LNCaP clone FGC (cell line): Measurements from ENCODE around the gene GNGT1.
A peak's percentile ranks its signal among the peaks of the same experiment; 100 is the strongest.

Source experiments
- DNase-seq: peaks from one replicate; pipeline ENCODE4 v3.0.0-alpha.2; 2011; ENCODE audit warnings: low read depth
- H3K4me3 ChIP-seq: 2 replicates; pipeline ENCODE4 v1.5.1; 2011; ENCODE audit warnings: mild to moderate bottlenecking, low read depth, low read length, control low read depth
- TF ChIP-seq, protein P1 (sequence below): IDR thresholded peaks from 2 replicates; pipeline ENCODE4 v1.5.1; 2012; ENCODE audit warnings: mild to moderate bottlenecking; ENCODE audit not compliant: control insufficient read depth, insufficient read depth; ENCODE audit errors: extremely low read depth

Gene GNGT1

GRCh38 chr7:93906267-93906666, at the start of gene GNGT1:
Gene GNGT1, plus strand, starts transcription at chr7:93906567. Its CDS starts 180 bp downstream, at chr7:93906747.
- DNase-seq = no peak
- TF ChIP-seq, protein P1, sequence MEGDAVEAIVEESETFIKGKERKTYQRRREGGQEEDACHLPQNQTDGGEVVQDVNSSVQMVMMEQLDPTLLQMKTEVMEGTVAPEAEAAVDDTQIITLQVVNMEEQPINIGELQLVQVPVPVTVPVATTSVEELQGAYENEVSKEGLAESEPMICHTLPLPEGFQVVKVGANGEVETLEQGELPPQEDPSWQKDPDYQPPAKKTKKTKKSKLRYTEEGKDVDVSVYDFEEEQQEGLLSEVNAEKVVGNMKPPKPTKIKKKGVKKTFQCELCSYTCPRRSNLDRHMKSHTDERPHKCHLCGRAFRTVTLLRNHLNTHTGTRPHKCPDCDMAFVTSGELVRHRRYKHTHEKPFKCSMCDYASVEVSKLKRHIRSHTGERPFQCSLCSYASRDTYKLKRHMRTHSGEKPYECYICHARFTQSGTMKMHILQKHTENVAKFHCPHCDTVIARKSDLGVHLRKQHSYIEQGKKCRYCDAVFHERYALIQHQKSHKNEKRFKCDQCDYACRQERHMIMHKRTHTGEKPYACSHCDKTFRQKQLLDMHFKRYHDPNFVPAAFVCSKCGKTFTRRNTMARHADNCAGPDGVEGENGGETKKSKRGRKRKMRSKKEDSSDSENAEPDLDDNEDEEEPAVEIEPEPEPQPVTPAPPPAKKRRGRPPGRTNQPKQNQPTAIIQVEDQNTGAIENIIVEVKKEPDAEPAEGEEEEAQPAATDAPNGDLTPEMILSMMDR = no peak
- no peak within 1 kb of the TSS for H3K4me3 ChIP-seq

DNA sequence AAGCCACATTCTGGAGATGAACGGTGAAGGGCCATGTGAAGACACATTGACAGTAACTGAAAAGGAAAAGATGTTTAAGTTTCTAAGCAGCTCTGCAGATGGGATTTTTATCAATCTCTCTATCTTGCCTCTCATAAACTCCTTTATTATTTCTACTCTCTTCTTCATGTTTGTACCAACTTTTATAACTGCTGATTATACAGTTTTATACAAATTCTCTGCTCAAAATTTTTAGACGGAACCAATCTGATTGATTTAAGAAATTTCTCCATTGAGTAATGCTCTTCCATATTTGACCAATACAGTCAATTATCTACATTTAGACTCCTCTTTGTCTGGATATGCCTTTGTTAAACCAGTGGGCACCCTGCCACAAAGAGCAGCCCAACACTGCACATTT, 47.5 kb upstream of the GNGT1 start:
- TF ChIP-seq, protein P1 = no peak
- no peak for DNase-seq
- no peak overlapping the region for H3K4me3 ChIP-seq

GRCh38 chr7:93860261-93860660, 46.1 kb upstream of the GNGT1 start:
- no peak for DNase-seq
- TF ChIP-seq, protein P1 = no peak
- no peak overlapping the region for H3K4me3 ChIP-seq

DNA sequence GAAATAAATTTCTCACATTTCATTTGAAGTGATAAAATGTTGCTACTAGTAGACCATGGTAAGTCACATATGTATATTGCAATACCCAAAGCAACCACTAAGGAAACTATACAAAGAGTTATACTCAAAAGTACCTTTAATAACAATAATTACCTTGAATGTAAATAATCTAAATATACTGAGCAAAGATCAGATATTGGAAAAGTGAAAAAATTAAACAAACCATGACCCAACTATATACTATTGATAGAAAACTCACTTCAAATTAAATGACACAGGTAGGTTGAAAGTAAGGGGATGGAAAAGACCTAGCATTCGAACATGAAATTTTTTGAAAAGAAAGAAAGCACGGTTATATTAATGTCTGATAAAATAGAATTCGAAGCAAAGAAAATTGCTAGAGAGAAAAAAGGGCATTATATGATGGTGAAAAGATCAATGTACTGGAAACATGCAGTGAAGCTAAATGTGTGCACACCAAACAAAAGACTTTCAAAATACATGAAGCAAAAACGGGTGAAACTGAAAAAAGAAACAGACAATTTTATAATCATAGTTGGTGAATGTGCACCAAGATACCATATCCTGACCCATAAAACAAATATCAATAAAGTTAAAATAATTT, 44.9 kb upstream of the GNGT1 start:
- TF ChIP-seq, protein P1 = no peak
- no peak for DNase-seq
- H3K4me3 ChIP-seq = no peak overlapping the region

DNA sequence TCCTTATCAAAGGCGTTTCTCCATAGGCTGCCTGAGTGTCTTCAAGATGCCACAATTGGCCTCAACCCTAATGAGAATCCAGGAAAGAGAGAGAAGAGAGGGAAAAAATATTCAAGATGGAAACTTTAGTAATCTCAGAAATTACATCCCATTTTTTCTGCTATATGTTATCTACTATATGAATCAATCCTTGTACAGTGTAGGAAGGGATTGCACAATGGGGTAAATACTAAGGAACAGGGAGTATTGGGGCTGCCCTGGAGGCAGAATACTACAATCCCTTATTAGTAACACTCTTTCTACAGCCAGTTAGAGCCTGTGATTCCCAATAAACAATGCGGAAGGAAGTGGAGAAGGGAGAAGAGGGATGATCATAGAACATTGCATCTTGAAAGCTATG, 43.7 kb upstream of the GNGT1 start:
- DNase-seq = peak; percentile 36
- H3K4me3 ChIP-seq = no peak overlapping the region
- TF ChIP-seq, protein P1 = no peak

- no peak overlapping the region for H3K4me3 ChIP-seq
- TF ChIP-seq, protein P1 = no peak
- no peak for DNase-seq
Measured at GRCh38 chr7:93866886-93867285, 39.5 kb upstream of the GNGT1 start.

- no peak for DNase-seq
- TF ChIP-seq, protein P1 = no peak
- H3K4me3 ChIP-seq = no peak overlapping the region
Measured at GRCh38 chr7:93873998-93874574, 32.3 kb upstream of the GNGT1 start.
